Cardiac muscle cell (in vitro differentiated cells and primary cell): ENCODE results near the gene SYCP2. TPM values are rescaled to one million over a fixed set of nuclear protein-coding genes. Genes with fewer than 3 reads are reported as not detected.

ENCODE experiments used
- DNase-seq, 2 donors: peaks; one replicate each; pipeline versions ENCODE4 v3.0.0 to v3.0.0-alpha.2; 2010 to 2017; ENCODE audit warnings: low read depth in 1 of 2, low spot score in 1 of 2
- H3K27ac ChIP-seq: fragments of 200-600 bp; sonication (generic); 2 replicates; pipeline ENCODE4 v1.5.1; 2016
- H3K27me3 ChIP-seq: fragments of 200-600 bp; sonication (generic); 2 replicates; pipeline ENCODE4 v1.6.0; 2016; ENCODE audit warnings: control low read depth
- H3K36me3 ChIP-seq: fragments of 200-600 bp; sonication (generic); 2 replicates; pipeline ENCODE4 v1.5.1; 2016; ENCODE audit warnings: control low read depth
- H3K4me1 ChIP-seq: fragments of 200-600 bp; sonication (generic); 2 replicates; pipeline ENCODE4 v1.8.1; 2017; ENCODE audit warnings: low read depth, mild to moderate bottlenecking, mixed run types
- H3K4me3 ChIP-seq: fragments of 200-600 bp; sonication (generic); 2 replicates; pipeline ENCODE4 v1.5.1; 2016; ENCODE audit warnings: mild to moderate bottlenecking
- H3K9me3 ChIP-seq: fragments of 200-600 bp; sonication (generic); 2 replicates; pipeline ENCODE4 v1.5.1; 2017; ENCODE audit warnings: low read depth, mild to moderate bottlenecking, control low read depth
- polyA plus RNA-seq: library from polyadenylated mRNA; unstranded; fragments of >200 nt; fragmentation: Nextera tagmentation; extraction: Ambion mirVana; gene quantifications from 2 replicates; pipeline ENCODE4 v1.2.1, GENCODE V29; 2016
- total RNA-seq: library from RNA; depleted of rRNA; stranded (reverse); fragments of >200 nt; gene quantifications from 2 replicates; pipeline ENCODE4 v1.2.3, GENCODE V29; 2016
- TF ChIP-seq, protein P1 (sequence below): IDR thresholded peaks from 2 replicates; pipeline ENCODE4 v1.5.1; 2012; ENCODE audit warnings: low read depth, mild to moderate bottlenecking, low read length

The SYCP2 gene
- total and polyA plus RNA-seq, 2 experiments from 2014 or later, result 0.60 TPM; not detected in 1

GRCh38 chr20:59817406-59817805 is 116.0 kb downstream of the SYCP2 start:
- Histone ChIP-seq H3K9me3 (no peaks in the 10 kb centered on the region), H3K27me3 (no peaks in the 10 kb centered on the region), H3K36me3 (no peaks in the 10 kb centered on the region), H3K4me3 (no peak overlapping the region), H3K27ac (no peak overlapping the region), H3K4me1 (no peaks in the 10 kb centered on the region)
- TF ChIP-seq, protein P1, sequence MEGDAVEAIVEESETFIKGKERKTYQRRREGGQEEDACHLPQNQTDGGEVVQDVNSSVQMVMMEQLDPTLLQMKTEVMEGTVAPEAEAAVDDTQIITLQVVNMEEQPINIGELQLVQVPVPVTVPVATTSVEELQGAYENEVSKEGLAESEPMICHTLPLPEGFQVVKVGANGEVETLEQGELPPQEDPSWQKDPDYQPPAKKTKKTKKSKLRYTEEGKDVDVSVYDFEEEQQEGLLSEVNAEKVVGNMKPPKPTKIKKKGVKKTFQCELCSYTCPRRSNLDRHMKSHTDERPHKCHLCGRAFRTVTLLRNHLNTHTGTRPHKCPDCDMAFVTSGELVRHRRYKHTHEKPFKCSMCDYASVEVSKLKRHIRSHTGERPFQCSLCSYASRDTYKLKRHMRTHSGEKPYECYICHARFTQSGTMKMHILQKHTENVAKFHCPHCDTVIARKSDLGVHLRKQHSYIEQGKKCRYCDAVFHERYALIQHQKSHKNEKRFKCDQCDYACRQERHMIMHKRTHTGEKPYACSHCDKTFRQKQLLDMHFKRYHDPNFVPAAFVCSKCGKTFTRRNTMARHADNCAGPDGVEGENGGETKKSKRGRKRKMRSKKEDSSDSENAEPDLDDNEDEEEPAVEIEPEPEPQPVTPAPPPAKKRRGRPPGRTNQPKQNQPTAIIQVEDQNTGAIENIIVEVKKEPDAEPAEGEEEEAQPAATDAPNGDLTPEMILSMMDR, result no peak
- no peak for DNase-seq

GRCh38 chr20:59816146-59816738 is 117.2 kb downstream of the SYCP2 start:
- no peaks in the 10 kb centered on the region for H3K9me3 ChIP-seq
- H3K4me3 ChIP-seq, result no peak overlapping the region
- DNase-seq, result no peak
- H3K27me3 ChIP-seq, result no peaks in the 10 kb centered on the region
- H3K4me1 ChIP-seq, result no peaks in the 10 kb centered on the region
- TF ChIP-seq, protein P1, result no peak
- no peaks in the 10 kb centered on the region for H3K36me3 ChIP-seq
- no peak overlapping the region for H3K27ac ChIP-seq

GRCh38 chr20:59814840-59815340 is 118.5 kb downstream of the SYCP2 start:
- DNase-seq, result no peak
- TF ChIP-seq, protein P1, result no peak
- no peak overlapping the region for H3K27ac ChIP-seq

GRCh38 chr20:59813948-59814839 is 119.2 kb downstream of the SYCP2 start:
- TF ChIP-seq, protein P1, result no peak
- Histone ChIP-seq H3K27ac (no peak overlapping the region), H3K27me3 (no peaks in the 10 kb centered on the region), H3K4me1 (no peaks in the 10 kb centered on the region), H3K9me3 (no peaks in the 10 kb centered on the region), H3K4me3 (no peak overlapping the region), H3K36me3 (no peaks in the 10 kb centered on the region)
- DNase-seq, result no peak

More at GRCh38 chr20:59814840-59815340, 118.5 kb downstream of the SYCP2 start:
- Histone ChIP-seq H3K4me3 (no peak overlapping the region), H3K27me3 (no peaks in the 10 kb centered on the region), H3K4me1 (no peaks in the 10 kb centered on the region), H3K9me3 (no peaks in the 10 kb centered on the region), H3K36me3 (no peaks in the 10 kb centered on the region)

Other genes with a start within 250 kb of the SYCP2 start
- 10.4 and 10.6 TPM in 2 replicates for gene PPP1R3D, start 6.7 kb upstream of the SYCP2 start, total RNA-seq
- gene PPP1R3D, start 6.7 kb upstream of the SYCP2 start, polyA plus RNA-seq, result 4.3 and 6.7 TPM in 2 replicates
- 11.3 and 12.3 TPM in 2 replicates for gene FAM217B, start 6.8 kb upstream of the SYCP2 start, total RNA-seq
- gene FAM217B, start 6.8 kb upstream of the SYCP2 start, polyA plus RNA-seq, result 22.0 and 25.2 TPM in 2 replicates
- 0.18 and 1.6 TPM in 2 replicates for gene CDH26, start 24.8 kb upstream of the SYCP2 start, total RNA-seq
- gene CDH26, start 24.8 kb upstream of the SYCP2 start, polyA plus RNA-seq, result 0.38 and 0.96 TPM in 2 replicates